Neural cell (in vitro differentiated cells): ENCODE measurements around the gene ENTPD1. TPM values are rescaled to one million over a fixed set of nuclear protein-coding genes. Genes with fewer than 3 reads are reported as not detected.

Experiments
- H2AFZ ChIP-seq: fragments of 200-600, 300-800 bp; sonication (generic), shearing (Covaris generic); 2 replicates; pipeline ENCODE4 v1.6.0; 2014; ENCODE audit warnings: low read depth, mild to moderate bottlenecking, antibody characterized with exemption, low read length, moderate library complexity
- H3F3A ChIP-seq: fragments of 200-600 bp; shearing (Covaris generic); 2 replicates; pipeline ENCODE4 v1.6.1; 2016; ENCODE audit warnings: mild to moderate bottlenecking, moderate library complexity, mixed read lengths, antibody characterized with exemption, low read length; ENCODE audit not compliant: insufficient read depth, poor library complexity, severe bottlenecking
- H3K27ac ChIP-seq: fragments of 200-600, 300-800 bp; sonication (generic), shearing (Covaris generic); 2 replicates; pipeline ENCODE4 v1.5.1; 2014; ENCODE audit warnings: mild to moderate bottlenecking, low read length, moderate library complexity
- H3K27me3 ChIP-seq: fragments of 300-800, 200-600 bp; sonication (generic), shearing (Covaris generic); 2 replicates; pipeline ENCODE4 v1.6.0; 2014; ENCODE audit warnings: mild to moderate bottlenecking, low read depth, low read length, moderate library complexity; ENCODE audit not compliant: insufficient read depth
- H3K36me3 ChIP-seq: fragments of 300-800, 200-600 bp; sonication (generic), shearing (Covaris generic); 2 replicates; pipeline ENCODE4 v1.5.1; 2014; ENCODE audit warnings: mild to moderate bottlenecking, antibody characterized with exemption, low read length, moderate library complexity; ENCODE audit not compliant: insufficient read depth
- H3K4me2 ChIP-seq: fragments of 300-800, 200-600 bp; sonication (generic), shearing (Covaris generic); 2 replicates; pipeline ENCODE4 v1.6.0; 2014; ENCODE audit warnings: mild to moderate bottlenecking, low read length
- H3K4me3 ChIP-seq: fragments of 300-800, 200-600 bp; sonication (generic), shearing (Covaris generic); 2 replicates; pipeline ENCODE4 v1.5.1; 2014; ENCODE audit warnings: mild to moderate bottlenecking, low read length, moderate library complexity
- H3K79me2 ChIP-seq: fragments of 200-600 bp; shearing (Covaris generic); replicated peaks from 2 replicates; pipeline ENCODE4 v1.6.0; 2014; ENCODE audit warnings: mild to moderate bottlenecking, low read length, moderate library complexity; ENCODE audit not compliant: insufficient read depth
- H3K9ac ChIP-seq: fragments of 300-800, 200-600 bp; sonication (generic), shearing (Covaris generic); 2 replicates; pipeline ENCODE4 v1.6.1; 2016; ENCODE audit warnings: mild to moderate bottlenecking, low read length, mixed read lengths
- H3K9me2 ChIP-seq: fragments of 200-600 bp; shearing (Covaris generic); 2 replicates; pipeline ENCODE4 v1.6.1; 2016; ENCODE audit warnings: mild to moderate bottlenecking, low read length, mixed read lengths; ENCODE audit not compliant: insufficient read depth
- H3K9me3 ChIP-seq: fragments of 200-600, 300-800 bp; sonication (generic), shearing (Covaris generic); 2 replicates; pipeline ENCODE4 v1.6.1; 2016; ENCODE audit warnings: mild to moderate bottlenecking, mixed run types, low read length, moderate library complexity, mixed read lengths
- H4K20me1 ChIP-seq: fragments of 200-600 bp; shearing (Covaris generic); 2 replicates; pipeline ENCODE4 v1.6.1; 2016; ENCODE audit warnings: mild to moderate bottlenecking, mixed run types; ENCODE audit not compliant: insufficient read depth
- CTCF ChIP-seq: fragments of 450-650 bp; IDR thresholded peaks from 2 replicates; pipeline ENCODE4 v1.5.1; 2014; ENCODE audit warnings: antibody characterized with exemption, mild to moderate bottlenecking, moderate library complexity; ENCODE audit not compliant: poor library complexity, severe bottlenecking
- EP300 ChIP-seq: fragments of 450-650 bp; conservative IDR thresholded peaks from 2 replicates; pipeline ENCODE4 v1.6.1; 2014; ENCODE audit warnings: antibody characterized with exemption, mild to moderate bottlenecking, moderate library complexity; ENCODE audit not compliant: poor library complexity, severe bottlenecking
- EZH2 ChIP-seq: fragments of 200-600, 300-800 bp; shearing (Covaris generic), sonication (generic); IDR thresholded peaks from 2 replicates; pipeline ENCODE4 v1.6.1; 2014; ENCODE audit warnings: antibody characterized with exemption, low read length, borderline replicate concordance, mild to moderate bottlenecking; ENCODE audit not compliant: insufficient read depth, poor library complexity, severe bottlenecking
- MXI1 ChIP-seq: fragments of 450-650 bp; conservative IDR thresholded peaks from 2 replicates; pipeline ENCODE4 v1.6.1; 2014; ENCODE audit warnings: antibody characterized with exemption, mild to moderate bottlenecking; ENCODE audit not compliant: poor library complexity, severe bottlenecking
- POLR2AphosphoS5 ChIP-seq: IDR thresholded peaks from 2 replicates; pipeline ENCODE4 v1.6.1; 2012
- RAD21 ChIP-seq: fragments of 450-650 bp; conservative IDR thresholded peaks from 2 replicates; pipeline ENCODE4 v1.6.1; 2014; ENCODE audit warnings: antibody characterized with exemption, mild to moderate bottlenecking, moderate library complexity
- REST ChIP-seq: IDR thresholded peaks from 2 replicates; pipeline ENCODE4 v1.6.1; 2012; ENCODE audit warnings: borderline replicate concordance
- SMC3 ChIP-seq: fragments of 450-650 bp; conservative IDR thresholded peaks from 2 replicates; pipeline ENCODE4 v1.6.1; 2014; ENCODE audit warnings: antibody characterized with exemption, mild to moderate bottlenecking, moderate library complexity; ENCODE audit not compliant: poor library complexity
- TAF1 ChIP-seq: IDR thresholded peaks from 2 replicates; pipeline ENCODE4 v1.6.1; 2012; ENCODE audit warnings: low read depth
- polyA plus RNA-seq: library from polyadenylated mRNA; depleted of rRNA; stranded (reverse); fragments of >200 nt; gene quantifications from 2 replicates; pipeline ENCODE4 v1.2.3, GENCODE V29; 2014

Gene ENTPD1
- polyA plus RNA-seq, 1 donor from 2014 or later: 0.57 TPM

GRCh38 chr10:95819620-95820329, 63.8 kb downstream of the ENTPD1 start:
- no peaks in the 10 kb centered on the region for H3K36me3 ChIP-seq
- no peak for TF ChIP-seq EP300
- TF ChIP-seq POLR2AphosphoS5: no peak
- TF ChIP-seq RAD21: no peak
- TF ChIP-seq EZH2: no peak
- TF ChIP-seq SMC3: no peak
- no peak for TF ChIP-seq MXI1
- TF ChIP-seq REST: no peak
- TF ChIP-seq CTCF: no peak

GRCh38 chr10:95820363-95820762, 64.4 kb downstream of the ENTPD1 start:
- Histone ChIP-seq H3F3A (no peaks in the 10 kb centered on the region), H3K9me2 (no peaks in the 10 kb centered on the region), H3K9ac (no peak overlapping the region), H3K27ac (no peak overlapping the region), H2AFZ (no peak overlapping the region), H4K20me1 (no peaks in the 10 kb centered on the region), H3K36me3 (no peaks in the 10 kb centered on the region), H3K4me3 (no peak overlapping the region), H3K27me3 (no peaks in the 10 kb centered on the region), H3K9me3 (no peaks in the 10 kb centered on the region), H3K79me2 (no peaks in the 10 kb centered on the region), H3K4me2 (no peak overlapping the region)
- TF ChIP-seq EP300 (no peak), EZH2 (no peak), POLR2AphosphoS5 (no peak), MXI1 (no peak), TAF1 (no peak), RAD21 (no peak), SMC3 (no peak), CTCF (no peak), REST (no peak)

More at GRCh38 chr10:95819620-95820329, 63.8 kb downstream of the ENTPD1 start:
- H3K4me2 ChIP-seq: no peak overlapping the region
- H4K20me1 ChIP-seq: no peaks in the 10 kb centered on the region
- H3K27me3 ChIP-seq: no peaks in the 10 kb centered on the region
- no peaks in the 10 kb centered on the region for H3K9me2 ChIP-seq
- H3K9ac ChIP-seq: no peak overlapping the region
- no peak overlapping the region for H2AFZ ChIP-seq
- no peaks in the 10 kb centered on the region for H3F3A ChIP-seq
- no peak overlapping the region for H3K4me3 ChIP-seq
- no peaks in the 10 kb centered on the region for H3K9me3 ChIP-seq
- no peak overlapping the region for H3K27ac ChIP-seq
- no peaks in the 10 kb centered on the region for H3K79me2 ChIP-seq
